Measurements from ENCODE around the gene ANTXR1. TPM values are rescaled to one million over a fixed set of nuclear protein-coding genes. Genes with fewer than 3 reads are reported as not detected.

Gene ANTXR1
- total RNA-seq, 1 experiment from 2014 or later = 37.3 TPM

- no peak overlapping the region for H3K4ac ChIP-seq (ENCODE audit: low read depth, low read length)
- no peak overlapping the region for H2AK5ac ChIP-seq (ENCODE audit: insufficient read length, low read length)
- TF ChIP-seq CTCF (conservative IDR thresholded peaks at IDR 0.05) = no peak
- H3K23me2 ChIP-seq (ENCODE audit: insufficient read length, low read depth, low read length, poor library complexity, severe bottlenecking) = no peaks in the 10 kb centered on the region
- no peak overlapping the region for H3K9ac ChIP-seq (ENCODE audit: extremely low read depth, insufficient read length, low read length)
- Mint-ChIP-seq H3K4me3 (no peak overlapping the region), H3K27ac (peak overlapping the region in 2 of 3 experiments; percentile 3 to 6; a peak in 2 of 7 replicates), H3K27me3 (ENCODE audit: low read depth) (no peaks in the 10 kb centered on the region), H3K36me3 (ENCODE audit: insufficient read depth in 1 of 3, low read depth in 3 of 3) (peaks cover 0 to 2% (median 0%) of the 10 kb centered on the region in 3 experiments; a peak in 1 of 7 replicates), H3K9me3 (no peaks in the 10 kb centered on the region), H3K4me1 (peaks cover 0 to 8% of the 10 kb centered on the region in 2 experiments; a peak in 2 of 4 replicates)
- H2BK120ac ChIP-seq (ENCODE audit: low read depth, low read length, poor library complexity, severe bottlenecking) = no peak overlapping the region
- no peak overlapping the region for H3K27ac ChIP-seq (ENCODE audit: insufficient read length, low read depth, low read length)
- no peak overlapping the region for H3K18ac ChIP-seq (ENCODE audit: insufficient read length, low read depth, low read length)
- H3T11ph ChIP-seq (ENCODE audit: low read length) = no peak overlapping the region
- no peaks in the 10 kb centered on the region for H3K27me3 ChIP-seq (ENCODE audit: insufficient read depth, low read length)
- H4K8ac ChIP-seq (replicated peaks; ENCODE audit: insufficient read length, low read depth, low read length) = no peak overlapping the region
- H3K14ac ChIP-seq (ENCODE audit: insufficient read depth, low read length) = no peak overlapping the region
- no peak overlapping the region for H4K5ac ChIP-seq (ENCODE audit: insufficient read length, low read depth, low read length)
- no peak overlapping the region for H3K4me2 ChIP-seq (ENCODE audit: insufficient read depth, insufficient read length, low read length)
- no peak overlapping the region for H4K91ac ChIP-seq (ENCODE audit: insufficient read length, low read depth, low read length)
- no peak overlapping the region for H3K23ac ChIP-seq (ENCODE audit: insufficient read length, low read depth, low read length)
- H3K4me1 ChIP-seq (ENCODE audit: insufficient read depth, low read length) = peaks cover 2% of the 10 kb centered on the region; the same call in 1 of the 2 replicates
- H3K56ac ChIP-seq (ENCODE audit: insufficient read length, low read depth, low read length) = no peak overlapping the region
- H3K79me2 ChIP-seq (ENCODE audit: insufficient read depth, low read length) = no peaks in the 10 kb centered on the region
- H2AFZ ChIP-seq (ENCODE audit: low read length) = no peak overlapping the region
- H2BK12ac ChIP-seq (ENCODE audit: insufficient read length, low read depth, low read length) = no peak overlapping the region
- H4K20me1 ChIP-seq (ENCODE audit: control insufficient read depth, insufficient read depth, insufficient read length) = no peaks in the 10 kb centered on the region
- no peak overlapping the region for H2BK15ac ChIP-seq (ENCODE audit: low read depth, low read length)
- H2BK20ac ChIP-seq (ENCODE audit: low read depth, low read length, poor library complexity, severe bottlenecking) = no peak overlapping the region
- no peaks in the 10 kb centered on the region for H3K9me3 ChIP-seq (ENCODE audit: control insufficient read depth, low read depth, low read length)
- no CpG with 5 or more reads among the region's 1 CpG for WGBS (ENCODE audit: extremely low coverage, insufficient read length, low lambda C conversion rate)
- H3K79me1 ChIP-seq (ENCODE audit: insufficient read depth, low read depth, low read length, poor library complexity, severe bottlenecking) = no peaks in the 10 kb centered on the region
- no peak overlapping the region for H2BK5ac ChIP-seq (ENCODE audit: insufficient read length, low read length)
- no peak for DNase-seq
Observed at GRCh38 chr2:69138793-69139459, 125.9 kb downstream of the ANTXR1 start.
